ENCODE results near the gene CDH6. TPM values are rescaled to one million over a fixed set of nuclear protein-coding genes. Genes with fewer than 3 reads are reported as not detected.

Gene CDH6
- total and polyA plus RNA-seq, 8 donors, result 0.29 to 9.2 (median 0.31) TPM; not detected in 2

GRCh38 chr5:31181376-31181987 lies 12.0 kb upstream of the CDH6 start:
- no peak for DNase-seq
- Histone ChIP-seq H3K9me3 (peaks cover 0 to 2% (median 0%) of the 10 kb centered on the region in 4 donors), H3K4me1 (no peaks in the 10 kb centered on the region), H3K36me3 (no peaks in the 10 kb centered on the region), H3K4me3 (no peak overlapping the region), H3K27me3 (no peaks in the 10 kb centered on the region), H3K27ac (no peak overlapping the region)
- WGBS, 5 donors, result 84 to 89% (median 87%) methylated on average over 8 of the region's 8 CpGs
- no peak for TF ChIP-seq POLR2AphosphoS5 (IDR thresholded peaks at IDR 0.05)
- intact Hi-C loops (cut with DNase I; ENCODE audit: low total_unique reads), result no loop called here

DNA sequence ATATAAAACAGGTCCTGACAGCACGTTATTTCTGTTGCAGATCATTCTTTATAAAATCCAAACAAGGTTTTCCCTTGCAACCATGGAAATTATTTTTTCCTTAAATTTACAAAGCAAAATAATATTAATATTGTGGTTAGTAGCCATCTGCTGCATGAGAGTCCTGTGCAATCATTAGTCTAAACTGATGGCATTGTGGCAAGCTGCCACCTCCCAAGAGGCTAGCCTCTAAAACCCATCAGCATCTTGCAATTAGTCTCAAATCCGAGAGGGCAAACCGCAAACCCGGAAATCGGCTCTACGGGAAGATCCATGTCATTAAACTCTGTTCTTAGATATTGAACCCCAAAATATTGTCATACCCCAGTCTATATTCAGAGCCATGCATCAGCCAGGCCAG lies 11.3 kb upstream of the CDH6 start:
- 87 to 90% (median 88%) methylated on average over 6 of the region's 6 CpGs for WGBS, 5 donors
- Histone ChIP-seq H3K27me3 (no peaks in the 10 kb centered on the region), H3K4me3 (no peak overlapping the region), H3K27ac (no peak overlapping the region), H3K9me3 (peaks cover 0 to 2% (median 0%) of the 10 kb centered on the region in 4 donors), H3K36me3 (no peaks in the 10 kb centered on the region), H3K4me1 (no peaks in the 10 kb centered on the region)
- intact Hi-C loops (cut with DNase I; ENCODE audit: low total_unique reads), result no loop called here
- TF ChIP-seq POLR2A (IDR thresholded peaks at IDR 0.05), result no peak
- TF ChIP-seq POLR2AphosphoS5 (IDR thresholded peaks at IDR 0.05), result no peak
- no peak for TF ChIP-seq EP300 (IDR thresholded peaks at IDR 0.05)
- no peak for DNase-seq

GRCh38 chr5:31185951-31186350 lies 7.5 kb upstream of the CDH6 start:
- intact Hi-C loops (cut with DNase I; ENCODE audit: low total_unique reads), result no loop called here
- DNase-seq, result no peak
- H3K4me3 ChIP-seq, result no peak overlapping the region
- no peak overlapping the region for H3K27ac ChIP-seq
- no peaks in the 10 kb centered on the region for H3K36me3 ChIP-seq
- no peaks in the 10 kb centered on the region for H3K27me3 ChIP-seq
- WGBS, 5 donors, result 68 to 81% (median 75%) methylated on average over 7 of the region's 7 CpGs
- H3K4me1 ChIP-seq, result no peaks in the 10 kb centered on the region
- no peaks in the 10 kb centered on the region for H3K9me3 ChIP-seq
- no peak for TF ChIP-seq POLR2A (IDR thresholded peaks at IDR 0.05)
- TF ChIP-seq CTCF (IDR thresholded peaks at IDR 0.05), result no peak
- TF ChIP-seq EP300 (IDR thresholded peaks at IDR 0.05), result no peak
- TF ChIP-seq POLR2AphosphoS5 (IDR thresholded peaks at IDR 0.05), result no peak

DNA sequence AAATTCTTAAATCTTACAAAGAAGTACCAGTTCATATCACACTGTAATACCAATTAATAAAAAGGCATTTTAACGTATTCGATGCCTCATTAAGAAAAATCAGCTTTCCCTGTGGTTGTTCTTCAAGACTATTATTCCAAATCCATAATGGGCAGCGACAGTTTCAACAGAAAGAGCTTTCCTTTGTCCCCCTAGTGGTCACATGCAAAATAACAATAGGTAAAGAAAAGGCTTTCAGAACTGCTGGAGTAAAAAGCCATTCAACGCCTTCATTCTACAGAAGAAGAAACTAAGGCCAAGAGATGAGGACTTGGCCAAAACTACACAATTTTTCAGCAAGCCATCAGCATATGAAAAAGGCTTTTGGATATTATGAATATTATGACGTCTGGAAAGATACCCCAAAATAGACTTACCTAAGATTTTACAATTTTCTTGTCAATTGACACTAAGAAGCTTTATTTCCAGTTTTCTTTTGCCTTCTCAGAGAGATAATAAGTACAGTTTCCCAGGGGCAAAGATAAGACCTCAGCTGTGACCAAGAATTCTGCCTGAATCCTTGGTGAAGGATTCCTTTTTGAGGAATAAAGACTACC lies 6.7 kb upstream of the CDH6 start:
- Histone ChIP-seq H3K27ac (no peak overlapping the region), H3K27me3 (no peaks in the 10 kb centered on the region), H3K4me1 (no peaks in the 10 kb centered on the region), H3K9me3 (no peaks in the 10 kb centered on the region), H3K36me3 (no peaks in the 10 kb centered on the region), H3K4me3 (no peak overlapping the region)
- intact Hi-C loops (cut with DNase I; ENCODE audit: low total_unique reads), result no loop called here
- 20 to 30% (median 23%) methylated on average over 5 of the region's 5 CpGs for WGBS, 5 donors
- DNase-seq, result peak in 1 of 2 donors; percentile 67
- TF ChIP-seq CTCF (IDR thresholded peaks at IDR 0.05), result peak in 5 of 7 experiments; percentile 27 to 91 (median 60)
- TF ChIP-seq EP300 (IDR thresholded peaks at IDR 0.05), result no peak

DNA sequence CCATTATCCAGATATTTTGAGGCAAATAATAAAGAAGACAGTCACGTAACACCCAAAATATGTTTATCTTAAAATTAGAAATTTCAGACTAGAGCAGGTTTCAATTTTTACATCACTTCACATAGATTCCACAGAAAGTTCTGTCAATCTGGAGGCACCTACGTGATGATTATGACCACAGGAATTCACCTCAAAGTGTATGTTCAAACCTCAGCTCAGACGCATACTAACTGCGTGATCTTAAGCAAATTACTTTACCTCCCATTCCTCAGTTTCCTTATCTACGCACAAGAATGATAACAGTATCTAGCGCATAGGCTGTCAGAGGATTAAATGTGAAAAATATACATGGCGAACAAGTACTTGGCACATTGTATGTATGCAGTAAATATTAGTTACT lies 5.9 kb upstream of the CDH6 start:
- 31 to 61% (median 45%) methylated on average over 7 of the region's 7 CpGs for WGBS, 5 donors
- TF ChIP-seq POLR2A (IDR thresholded peaks at IDR 0.05) (no peak), POLR2AphosphoS5 (IDR thresholded peaks at IDR 0.05) (no peak), EP300 (IDR thresholded peaks at IDR 0.05) (no peak), CTCF (IDR thresholded peaks at IDR 0.05) (no peak)
- peaks cover 0 to 4% (median 4%) of the 10 kb centered on the region in 3 donors for H3K27me3 ChIP-seq
- H3K27ac ChIP-seq, result no peak overlapping the region
- no peak overlapping the region for H3K4me3 ChIP-seq
- DNase-seq, result no peak
- no peaks in the 10 kb centered on the region for H3K4me1 ChIP-seq
- H3K9me3 ChIP-seq, result no peaks in the 10 kb centered on the region
- intact Hi-C loops (cut with DNase I; ENCODE audit: low total_unique reads), result no loop called here
- H3K36me3 ChIP-seq, result no peaks in the 10 kb centered on the region
